AG08395 (cell line): ENCODE results near the gene KCTD11.
"Not testable (repeated sequence)": the region's sequence is repeated elsewhere in the genome, so short reads cannot be mapped to it uniquely, and the experiment has no call there.

Experiments used
- DNase-seq: peaks from one replicate; pipeline ENCODE4 v3.0.0; 2012; ENCODE audit warnings: mixed read lengths, low spot score

Gene KCTD11

DNA sequence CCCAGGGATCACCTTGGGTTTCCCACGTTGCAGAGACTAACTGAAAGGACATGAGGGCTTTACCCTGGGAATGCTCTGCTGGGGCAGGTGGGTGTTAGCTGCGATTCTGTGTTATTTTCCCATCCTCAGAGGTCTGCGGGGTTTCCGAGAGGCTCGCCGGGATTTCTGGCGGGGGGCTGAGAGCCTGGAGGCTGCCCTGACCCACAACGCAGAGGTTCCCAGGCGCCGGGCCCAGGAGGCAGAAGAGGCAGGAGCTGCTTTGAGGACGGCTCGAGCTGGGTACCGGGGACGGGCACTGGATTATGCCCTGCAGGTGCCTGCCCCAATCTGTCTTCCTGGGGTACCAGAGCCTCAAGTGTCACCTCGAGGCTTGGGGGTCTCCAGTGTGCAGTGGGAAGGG is 8.7 kb upstream of the KCTD11 start:
- DNase-seq, result no peak

DNA sequence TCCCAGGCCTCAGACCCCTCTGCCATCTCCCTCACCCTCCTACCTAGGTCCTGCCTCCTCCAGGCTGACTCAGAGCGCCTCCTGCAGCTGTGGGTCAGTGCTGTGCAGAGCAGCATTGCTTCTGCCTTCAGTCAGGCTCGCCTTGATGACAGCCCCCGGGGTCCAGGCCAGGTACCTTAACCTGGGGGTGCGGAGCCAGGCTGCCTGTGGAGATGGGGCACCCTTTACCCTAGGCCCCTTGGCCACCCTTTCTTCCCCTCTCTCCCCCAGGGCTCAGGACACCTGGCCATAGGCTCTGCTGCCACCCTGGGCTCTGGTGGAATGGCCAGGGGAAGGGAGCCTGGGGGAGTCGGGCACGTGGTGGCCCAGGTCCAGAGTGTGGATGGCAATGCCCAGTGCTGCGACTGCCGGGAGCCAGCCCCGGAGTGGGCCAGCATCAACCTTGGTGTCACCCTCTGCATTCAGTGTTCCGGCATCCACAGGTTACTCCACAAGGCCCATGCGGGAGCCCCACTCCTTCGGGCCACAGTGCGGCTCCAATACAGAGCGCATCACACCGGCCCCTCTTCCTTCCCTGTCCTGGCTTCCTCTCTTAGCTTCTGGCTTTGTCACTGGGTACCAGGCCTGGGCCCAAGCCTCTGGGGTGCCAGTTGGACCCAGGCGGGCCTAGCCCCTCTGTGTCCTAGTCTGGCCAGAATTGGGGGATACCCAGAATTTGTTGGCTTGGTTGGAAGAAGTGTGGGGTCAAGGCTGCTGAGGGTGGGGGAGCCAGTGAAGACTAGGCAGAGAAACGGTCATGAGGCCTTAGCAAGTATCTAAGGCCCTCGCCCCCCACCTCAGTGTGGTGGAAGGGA is 5.0 kb upstream of the KCTD11 start:
- no peak for DNase-seq

DNA sequence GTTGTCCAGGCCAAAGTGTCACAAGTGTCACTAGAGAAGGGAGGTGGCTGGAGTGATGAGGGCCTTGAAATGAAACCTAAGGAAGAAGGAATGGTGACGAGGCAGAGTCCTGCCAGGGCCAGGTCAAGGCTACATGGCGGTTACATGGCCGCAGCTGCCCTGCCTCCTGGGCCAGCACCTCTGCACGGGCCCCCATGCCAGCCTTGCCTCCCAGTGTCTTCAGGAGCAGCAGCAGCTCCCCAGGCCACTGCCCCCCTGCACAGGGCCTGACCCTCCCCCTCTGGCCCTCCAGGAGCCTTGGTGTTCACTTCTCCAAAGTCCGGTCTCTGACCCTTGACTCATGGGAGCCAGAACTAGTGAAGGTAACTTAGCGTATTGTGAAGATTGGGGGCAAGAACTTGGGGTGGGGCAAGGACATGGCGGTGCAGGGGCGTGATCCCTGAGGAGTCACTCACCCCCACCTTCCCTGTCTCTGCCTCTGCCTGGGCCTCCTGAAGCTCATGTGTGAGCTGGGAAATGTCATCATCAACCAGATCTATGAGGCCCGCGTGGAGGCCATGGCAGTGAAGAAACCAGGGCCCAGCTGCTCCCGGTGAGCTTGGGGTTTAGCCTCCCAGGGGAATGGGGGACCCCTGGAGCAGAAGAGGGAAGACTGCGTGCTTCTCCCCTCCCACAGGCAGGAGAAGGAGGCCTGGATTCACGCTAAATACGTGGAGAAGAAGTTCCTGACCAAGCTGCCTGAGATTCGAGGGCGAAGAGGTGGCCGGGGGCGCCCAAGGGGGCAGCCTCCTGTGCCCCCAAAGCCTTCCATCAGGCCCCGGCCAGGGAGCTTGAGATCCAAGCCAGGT is 4.1 kb upstream of the KCTD11 start:
- no peak for DNase-seq

DNA sequence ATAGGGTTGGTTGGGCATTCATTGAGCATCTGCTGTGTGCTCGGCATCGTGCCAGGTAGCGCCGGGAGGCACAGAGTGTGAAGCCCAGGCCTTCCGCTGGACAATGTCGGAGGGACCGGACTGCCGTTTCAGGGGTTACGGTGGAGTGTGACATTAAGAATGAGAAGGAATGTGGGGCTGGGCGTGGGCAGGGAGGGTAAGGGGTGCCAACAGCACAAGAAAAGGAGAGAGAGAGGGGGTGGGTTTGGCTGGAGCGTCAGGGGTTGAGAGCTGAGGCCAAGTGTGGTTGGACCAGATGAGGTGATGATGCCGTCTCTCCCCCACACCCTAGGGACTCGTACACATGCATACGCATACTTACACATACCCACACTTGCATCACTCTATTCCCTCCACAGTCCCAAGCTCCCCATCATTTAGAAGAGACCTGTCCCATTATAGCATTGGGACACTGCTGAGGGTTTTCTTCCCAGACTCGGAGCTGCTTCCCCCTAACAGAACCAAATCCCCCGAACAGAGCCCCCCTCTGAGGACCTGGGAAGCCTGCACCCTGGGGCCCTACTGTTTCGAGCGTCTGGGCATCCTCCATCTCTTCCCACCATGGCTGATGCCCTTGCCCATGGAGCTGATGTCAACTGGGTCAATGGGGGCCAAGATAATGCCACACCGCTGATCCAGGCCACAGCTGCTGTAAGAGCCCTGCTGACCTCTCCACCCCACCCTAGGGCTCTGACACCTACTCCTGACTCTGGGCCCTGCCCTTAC is 3.3 kb upstream of the KCTD11 start:
- peak; percentile 27 for DNase-seq

DNA sequence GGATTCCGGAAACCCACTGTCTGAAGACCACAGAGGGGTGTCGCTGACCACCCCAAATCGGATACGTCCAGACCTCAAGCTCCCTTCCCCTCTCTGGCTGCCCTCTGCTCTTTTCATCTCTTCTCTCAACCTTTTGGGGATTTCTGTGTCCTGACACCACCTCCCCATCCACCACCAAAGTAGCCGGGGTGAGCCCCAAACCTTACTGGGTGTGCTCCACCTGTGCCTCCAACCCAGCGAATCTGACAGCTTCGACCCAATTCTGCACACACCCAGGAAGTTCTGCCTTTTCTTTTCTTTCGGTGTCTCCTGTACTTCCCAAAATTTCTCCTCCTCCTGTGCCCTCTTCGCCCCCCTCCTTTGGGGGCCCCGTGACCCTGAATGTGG is 534 bp downstream of the KCTD11 start:
- DNase-seq, result no peak

DNA sequence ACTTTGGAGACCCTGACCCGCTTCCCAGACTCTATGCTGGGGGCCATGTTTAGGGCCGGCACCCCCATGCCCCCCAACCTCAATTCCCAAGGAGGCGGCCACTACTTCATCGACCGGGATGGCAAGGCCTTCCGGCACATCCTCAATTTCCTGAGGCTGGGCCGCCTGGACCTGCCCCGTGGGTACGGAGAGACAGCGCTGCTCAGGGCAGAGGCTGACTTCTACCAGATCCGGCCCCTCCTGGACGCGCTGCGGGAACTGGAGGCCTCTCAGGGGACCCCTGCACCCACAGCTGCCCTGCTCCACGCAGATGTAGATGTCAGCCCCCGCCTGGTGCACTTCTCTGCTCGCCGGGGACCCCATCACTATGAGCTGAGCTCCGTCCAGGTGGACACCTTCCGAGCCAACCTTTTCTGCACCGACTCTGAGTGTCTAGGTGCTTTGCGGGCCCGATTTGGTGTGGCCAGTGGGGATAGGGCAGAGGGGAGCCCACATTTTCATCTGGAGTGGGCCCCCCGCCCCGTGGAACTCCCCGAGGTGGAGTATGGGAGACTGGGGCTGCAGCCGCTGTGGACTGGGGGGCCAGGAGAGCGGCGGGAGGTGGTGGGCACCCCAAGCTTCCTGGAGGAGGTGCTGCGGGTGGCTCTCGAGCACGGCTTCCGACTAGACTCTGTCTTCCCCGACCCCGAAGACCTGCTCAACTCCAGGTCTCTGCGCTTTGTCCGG is 1.1 kb downstream of the KCTD11 start:
- DNase-seq, result no peak

DNA sequence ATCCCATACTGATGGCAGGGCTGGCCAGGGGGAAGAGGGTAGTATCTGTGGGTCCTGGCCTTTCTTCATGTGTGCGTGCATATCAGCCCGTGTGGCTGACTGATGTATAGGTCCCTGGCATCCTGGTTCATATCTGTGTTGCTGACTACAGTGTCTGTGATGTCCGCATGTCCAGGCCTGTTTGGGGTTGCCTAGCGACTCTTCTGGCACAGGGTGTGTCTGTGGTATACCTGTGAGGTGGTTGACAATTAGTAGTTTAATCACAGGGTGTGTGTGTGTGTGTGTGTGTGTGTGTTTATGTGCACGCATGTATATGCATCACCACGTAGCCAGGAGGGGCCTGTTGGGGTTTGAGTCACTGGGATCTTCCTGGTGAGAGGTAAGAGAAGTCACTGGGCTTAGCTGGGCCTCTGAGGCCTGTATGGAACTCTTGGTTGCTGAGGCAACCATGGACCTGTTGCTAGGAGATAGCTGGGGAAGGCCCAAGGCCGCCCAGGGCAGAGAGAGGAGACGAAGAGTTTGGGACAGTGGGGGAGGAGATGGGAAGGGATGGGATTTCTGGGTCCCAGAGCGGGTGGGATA is 2.4 kb downstream of the KCTD11 start:
- peak; percentile 17 for DNase-seq

DNA sequence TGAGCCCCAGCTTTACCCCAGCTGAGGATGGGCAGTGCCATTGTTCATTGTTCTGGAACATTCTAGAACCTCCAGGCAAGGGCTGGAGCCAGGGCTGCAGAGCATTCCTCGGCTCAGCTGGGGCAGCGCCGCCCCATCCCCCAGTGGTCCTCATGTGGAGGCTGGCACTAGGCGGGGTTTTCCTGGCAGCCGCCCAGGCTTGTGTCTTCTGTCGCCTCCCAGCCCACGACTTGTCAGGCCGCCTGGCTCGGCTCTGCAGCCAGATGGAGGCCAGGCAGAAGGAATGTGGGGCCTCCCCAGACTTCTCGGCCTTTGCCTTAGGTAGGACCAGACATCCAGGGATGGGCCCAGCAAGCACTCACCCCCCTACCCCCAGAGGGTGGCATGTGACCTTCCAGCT is 3.1 kb downstream of the KCTD11 start, which contains the start of gene TMEM95:
Gene TMEM95 (plus strand): TSS at position 104 of the 400 bp plus-strand sequence. CDS start 49 bp downstream, at position 153.
- DNase-seq, result peak; percentile 32

DNA sequence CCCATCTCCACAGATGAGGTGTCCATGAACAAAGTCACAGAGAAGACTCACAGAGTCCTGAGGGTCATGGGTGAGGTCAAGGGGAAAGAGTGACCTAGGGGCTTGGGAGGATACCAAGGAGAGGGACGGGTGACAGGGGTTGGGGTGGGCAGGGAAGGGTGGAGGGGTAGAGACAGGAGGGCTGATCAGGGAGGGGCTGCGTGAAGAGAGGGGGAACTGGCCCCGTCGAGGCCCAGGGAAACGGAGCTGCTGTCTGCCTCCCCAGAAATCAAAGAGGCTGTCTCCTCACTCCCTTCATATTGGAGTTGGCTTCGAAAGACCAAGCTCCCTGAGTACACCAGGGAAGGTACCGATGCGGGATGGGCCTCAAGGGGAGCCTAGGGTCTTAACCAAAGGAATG is 3.6 kb downstream of the KCTD11 start:
- no peak for DNase-seq

DNA sequence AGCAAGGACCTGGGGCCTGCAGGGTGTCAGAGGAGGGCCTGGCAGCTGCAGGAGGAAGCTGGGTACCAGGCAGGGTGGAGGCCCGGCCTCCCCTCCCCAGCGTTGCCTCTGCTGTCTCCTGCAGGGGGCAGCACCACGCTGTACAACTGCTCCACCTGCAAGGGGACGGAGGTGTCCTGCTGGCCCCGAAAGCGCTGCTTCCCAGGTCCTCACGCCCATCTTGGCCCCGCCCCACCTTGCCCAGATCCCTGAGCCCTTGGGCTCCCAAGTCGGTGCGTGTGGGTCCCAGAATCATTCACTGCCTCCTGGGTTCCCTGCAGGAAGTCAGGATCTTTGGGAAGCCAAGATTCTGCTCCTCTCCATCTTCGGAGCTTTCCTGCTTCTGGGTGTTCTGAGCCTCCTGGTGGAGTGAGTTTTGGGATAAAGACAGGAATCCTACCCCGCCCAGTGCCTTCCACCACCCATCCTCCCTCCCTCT is 4.1 kb downstream of the KCTD11 start:
- peak; percentile 70 for DNase-seq

DNA sequence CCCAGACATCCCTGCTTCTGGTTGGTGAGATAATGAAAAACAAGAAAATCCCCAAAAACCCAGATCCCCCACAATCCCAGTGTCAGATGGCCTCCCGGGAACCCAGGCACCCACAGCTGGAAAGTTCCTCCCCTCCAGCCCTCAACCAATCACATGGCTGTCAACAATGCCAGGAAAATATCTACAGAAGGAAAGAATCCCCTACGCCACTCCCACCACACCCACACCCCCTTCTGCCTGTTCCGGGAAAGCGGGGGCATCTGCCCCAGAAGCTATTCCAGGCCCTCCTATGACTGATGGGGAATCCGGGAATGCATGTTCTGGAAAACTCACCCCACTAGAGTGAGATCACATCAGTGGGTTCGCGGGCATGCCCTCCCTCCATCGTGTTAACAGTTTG is 4.8 kb downstream of the KCTD11 start:
- no peak for DNase-seq

DNA sequence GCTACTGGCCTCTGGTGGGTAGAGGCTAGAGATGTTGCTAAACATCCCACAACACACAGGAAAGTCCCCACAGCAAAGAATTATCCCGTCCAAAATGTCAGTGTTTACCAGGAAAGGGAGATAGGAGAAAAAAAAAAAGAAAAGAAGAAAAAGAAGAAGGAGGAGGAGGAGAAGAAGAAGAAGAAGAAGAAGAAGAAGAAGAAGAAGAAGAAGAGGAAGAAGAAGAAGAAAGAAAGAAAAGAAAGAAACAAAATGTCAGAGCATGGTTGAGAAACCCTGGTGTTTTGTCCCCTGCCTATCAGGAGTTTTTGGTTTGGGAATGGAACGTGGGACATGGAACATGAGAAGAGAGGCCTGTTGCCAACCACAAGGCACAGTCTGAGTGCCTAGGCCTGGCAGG is 5.4 kb downstream of the KCTD11 start:
- DNase-seq, result no peak

DNA sequence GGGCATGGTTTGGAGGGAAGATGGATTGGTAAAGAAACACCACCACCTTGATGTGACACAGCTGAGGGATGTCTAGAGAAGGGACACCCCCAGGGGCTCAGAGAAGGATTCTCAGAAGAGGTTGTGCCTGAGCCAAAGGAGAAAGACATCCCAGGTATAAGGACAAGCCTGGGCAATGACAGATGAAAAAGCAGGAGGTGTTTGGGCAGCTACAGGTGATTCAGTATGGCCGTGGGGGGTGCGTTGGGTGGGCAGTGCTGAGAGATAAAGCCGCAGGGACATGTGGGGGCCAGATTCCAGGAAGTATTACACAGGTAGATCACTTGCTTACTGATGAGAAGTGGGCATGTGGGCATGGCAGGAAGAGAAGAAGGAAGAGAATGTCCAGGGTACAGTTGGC is 9.9 kb downstream of the KCTD11 start:
- no peak for DNase-seq

DNA sequence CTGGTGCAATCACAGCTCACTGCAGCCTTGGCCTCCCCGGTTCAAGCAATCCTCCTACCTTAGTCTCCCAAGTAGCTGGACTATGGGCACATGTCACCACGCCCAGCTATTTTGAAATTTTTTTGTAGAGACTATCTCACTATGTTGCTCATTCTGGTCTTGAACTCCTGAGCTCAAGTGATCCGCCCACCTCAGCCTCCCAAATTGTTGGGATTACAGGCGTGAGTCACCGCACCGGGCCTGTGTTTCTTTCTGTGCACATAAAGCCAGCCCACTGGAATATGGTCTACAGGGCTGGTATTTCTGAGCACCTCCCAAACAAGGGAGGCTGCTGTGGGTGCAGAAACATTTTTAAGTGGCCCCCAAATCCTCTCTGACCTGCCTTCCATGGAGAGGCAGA is 11.3 kb downstream of the KCTD11 start:
- no peak for DNase-seq

DNA sequence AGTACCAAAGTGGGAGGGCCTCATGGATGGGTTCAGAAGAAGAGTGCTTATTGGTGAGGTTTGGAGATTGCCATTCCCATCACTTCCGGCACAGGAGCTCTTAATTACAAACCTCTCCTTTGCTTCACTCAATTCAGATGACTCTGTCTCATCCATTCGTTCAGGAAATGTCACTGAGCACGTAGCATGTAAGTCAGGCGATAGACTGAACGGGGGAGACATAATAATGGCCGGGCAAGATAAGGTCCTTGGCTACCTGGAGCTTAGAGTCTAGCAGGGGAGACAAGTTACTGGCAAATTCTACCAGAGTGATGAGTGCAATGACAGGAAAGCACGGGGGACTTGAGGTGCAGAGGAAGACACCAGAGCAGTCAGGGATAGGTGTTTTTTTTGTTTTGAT is 14.0 kb downstream of the KCTD11 start:
- not testable (repeated sequence) for DNase-seq

DNA sequence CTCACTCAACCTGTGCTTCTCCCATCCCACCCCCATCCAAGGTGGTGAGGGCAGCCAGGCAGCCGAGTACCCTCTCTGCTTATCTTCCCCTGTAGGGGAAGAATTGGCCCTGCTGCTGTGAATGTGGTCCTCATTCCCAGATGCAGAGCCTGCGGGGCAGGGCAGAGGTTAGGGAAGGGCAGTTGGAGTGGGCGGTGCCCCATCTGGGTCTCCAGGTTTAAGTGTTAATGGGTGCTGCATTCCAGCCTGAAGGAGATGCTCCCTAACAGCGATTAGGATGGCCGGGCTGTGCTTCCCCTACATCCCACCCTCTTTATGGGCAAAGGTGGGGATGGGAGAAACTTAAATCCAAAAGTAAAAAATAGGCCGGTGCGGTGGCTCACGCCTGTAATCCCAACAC is 15.1 kb downstream of the KCTD11 start:
- DNase-seq, result no peak

DNA sequence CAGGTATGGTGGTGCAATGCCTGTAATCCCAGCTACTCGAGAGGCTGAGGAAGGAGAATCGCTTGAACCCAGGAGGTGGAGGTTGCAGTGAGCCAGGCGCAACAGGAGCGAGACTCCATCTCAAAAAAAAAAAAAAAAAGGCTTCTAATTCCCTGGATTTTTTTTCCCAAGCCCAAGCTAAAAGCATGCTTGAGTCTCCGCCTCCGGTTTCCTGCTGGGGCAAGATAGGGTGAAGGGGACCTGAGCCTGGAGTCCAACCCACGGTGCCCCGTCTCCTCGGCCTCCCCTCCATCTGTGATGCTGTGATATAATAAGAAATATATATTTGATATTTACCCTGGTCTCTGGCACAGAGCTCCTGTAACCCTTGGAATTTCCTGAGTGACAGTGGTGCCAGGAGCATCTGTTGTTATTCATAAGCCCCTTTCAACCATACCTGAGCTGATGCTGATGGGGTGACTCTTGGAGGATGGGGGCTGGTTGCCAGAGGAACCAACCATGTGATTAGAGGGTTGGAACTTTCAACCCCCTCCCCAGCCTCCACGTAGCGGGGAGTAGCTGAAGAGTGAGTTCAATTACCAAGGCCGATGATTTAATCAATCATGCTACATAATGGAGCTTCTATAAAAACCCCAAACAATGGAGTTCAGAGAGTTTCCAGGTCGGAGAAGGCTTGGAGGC is 16.1 kb downstream of the KCTD11 start:
- no peak for DNase-seq

DNA sequence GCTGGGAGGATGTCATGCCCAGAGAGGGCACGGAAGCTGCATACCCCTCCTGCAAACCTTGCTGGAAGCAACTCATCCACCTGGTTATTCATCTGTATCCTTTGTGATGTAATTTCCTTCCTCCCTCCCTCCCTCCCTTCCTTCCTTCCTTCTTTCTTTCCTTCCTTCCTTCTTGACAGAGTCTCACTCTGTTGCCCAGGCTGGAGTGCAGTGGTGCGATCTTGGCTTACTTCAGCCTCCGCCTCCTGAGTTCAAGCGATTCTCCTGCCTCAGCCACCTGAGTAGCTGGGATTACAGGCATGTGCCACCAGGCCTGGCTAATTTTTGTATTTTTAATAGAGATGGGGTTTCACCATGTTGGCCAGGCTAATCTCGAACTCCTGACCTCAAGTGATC is 16.6 kb downstream of the KCTD11 start:
- not testable (repeated sequence) for DNase-seq

DNA sequence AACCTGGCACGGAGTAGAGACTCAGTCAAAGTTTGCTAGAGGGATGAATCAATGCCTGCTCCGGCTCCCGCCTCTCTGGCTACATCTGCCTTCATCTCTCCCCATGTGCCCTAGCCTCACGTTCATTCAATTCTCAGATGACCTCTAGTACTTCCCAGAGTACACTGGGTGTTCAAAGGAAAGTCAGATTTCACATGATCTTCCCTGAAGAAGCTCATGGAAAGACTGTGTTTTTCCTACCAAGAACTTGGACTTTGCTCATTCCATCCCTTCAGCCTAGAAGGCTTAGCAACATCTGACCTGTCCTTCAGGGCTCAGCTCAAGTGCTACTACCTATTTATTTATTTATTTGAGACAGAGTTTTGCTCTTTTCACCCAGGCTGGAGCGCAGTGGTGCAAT is 17.9 kb downstream of the KCTD11 start:
- no peak for DNase-seq

DNA sequence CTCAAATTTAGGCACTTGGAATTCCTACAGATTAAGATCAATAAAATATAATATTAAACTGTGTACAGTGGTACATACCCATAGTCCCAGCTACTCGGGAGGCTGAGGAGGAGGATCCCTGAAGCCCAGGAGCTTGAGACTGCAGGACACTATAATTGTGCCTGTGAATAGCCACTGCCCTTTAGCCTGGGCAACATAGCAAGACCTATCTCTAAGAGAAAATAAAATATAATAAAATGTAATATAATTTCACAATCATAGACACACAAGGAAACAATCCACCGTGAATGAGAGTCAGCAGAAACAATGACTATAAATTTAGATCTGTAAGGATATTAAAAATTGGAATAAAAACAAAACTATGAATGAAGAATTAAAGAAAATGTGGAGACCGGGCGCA is 18.9 kb downstream of the KCTD11 start:
- no peak for DNase-seq

DNA sequence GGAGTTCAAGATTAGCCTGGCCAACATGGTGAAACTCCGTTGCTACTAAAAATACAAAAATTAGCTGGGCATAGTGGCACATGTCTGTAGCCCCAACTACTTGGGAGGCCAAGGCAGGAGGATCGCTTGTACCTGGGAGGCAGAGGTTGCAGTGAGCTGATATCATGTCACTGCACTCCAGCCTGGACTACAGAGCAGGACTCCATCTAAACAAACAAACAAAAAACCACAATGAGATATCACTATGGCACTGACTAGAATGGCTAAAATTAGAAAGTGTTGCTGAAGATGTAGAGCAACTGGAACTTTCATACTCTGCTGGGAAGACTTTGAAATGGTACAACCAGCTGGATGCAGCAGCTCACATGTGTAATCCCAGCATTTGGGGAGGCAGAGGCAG is 22.4 kb downstream of the KCTD11 start:
- no peak for DNase-seq
